GM21576 (cell line): Measurements from ENCODE around the gene GVQW3.

ENCODE experiments used
- ATAC-seq: cut with Tn5 transposase; IDR thresholded peaks from one replicate; pipeline ENCODE4 v1.9.1; 2021; ENCODE audit warnings: mild to moderate bottlenecking, moderate library complexity; ENCODE audit not compliant: unreplicated experiment

GVQW3 gene

GRCh38 chr11:76444384-76445120 is 63.4 kb downstream of the GVQW3 start, which contains the start of gene EMSY:
TSS of gene EMSY (plus strand) at chr11:76445018. CDS start at chr11:76446939, 1,921 bp downstream.
- peak; percentile 93 for ATAC-seq

DNA sequence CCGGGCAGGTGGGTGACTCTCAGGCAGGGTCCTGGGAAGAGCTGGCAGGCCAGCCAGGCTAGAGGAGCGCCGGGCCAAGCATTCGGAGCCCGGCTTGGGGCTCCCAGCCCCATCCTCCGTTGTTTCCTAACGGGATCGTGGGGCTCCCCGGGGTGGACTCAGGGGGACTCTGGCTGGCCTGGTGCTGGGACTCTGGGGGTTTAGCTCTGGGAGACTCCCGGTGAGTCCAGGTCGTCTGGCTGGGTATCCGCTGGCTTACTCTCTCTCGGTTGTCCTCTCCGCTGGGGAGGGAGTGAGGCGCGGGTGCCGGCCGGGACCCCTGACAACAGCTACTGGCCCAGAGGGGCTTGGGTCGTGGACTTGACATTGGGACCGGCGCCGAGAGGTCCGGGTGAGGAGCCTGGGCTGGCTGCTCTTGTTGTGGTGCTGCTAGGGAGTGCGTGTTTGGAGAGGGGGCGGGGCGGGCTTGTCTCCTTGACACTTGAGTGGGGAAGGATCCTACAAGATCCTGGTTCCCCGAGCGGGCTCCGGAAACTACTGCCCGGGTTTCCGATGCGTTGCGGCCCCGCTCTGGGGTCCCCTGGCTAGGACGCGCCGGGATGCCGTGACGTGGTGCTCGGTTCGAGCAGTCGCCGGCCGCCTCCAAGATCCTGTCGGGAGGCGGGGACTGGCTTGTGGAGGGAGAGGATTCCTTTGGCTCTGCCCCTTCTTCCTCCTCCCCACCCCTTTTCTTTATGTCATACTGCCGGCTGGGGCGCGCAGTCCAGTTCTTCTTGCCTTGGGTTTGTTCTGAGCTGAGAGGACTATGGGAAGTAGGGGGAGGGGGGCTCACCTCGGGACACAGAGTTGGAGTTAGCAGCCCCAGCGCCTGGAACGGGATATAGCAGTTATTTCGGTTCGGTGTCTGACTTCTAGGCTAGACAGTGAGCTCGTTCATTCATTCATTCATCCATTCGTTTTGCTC is 64.3 kb downstream of the GVQW3 start:
- ATAC-seq = peak; percentile 25

DNA sequence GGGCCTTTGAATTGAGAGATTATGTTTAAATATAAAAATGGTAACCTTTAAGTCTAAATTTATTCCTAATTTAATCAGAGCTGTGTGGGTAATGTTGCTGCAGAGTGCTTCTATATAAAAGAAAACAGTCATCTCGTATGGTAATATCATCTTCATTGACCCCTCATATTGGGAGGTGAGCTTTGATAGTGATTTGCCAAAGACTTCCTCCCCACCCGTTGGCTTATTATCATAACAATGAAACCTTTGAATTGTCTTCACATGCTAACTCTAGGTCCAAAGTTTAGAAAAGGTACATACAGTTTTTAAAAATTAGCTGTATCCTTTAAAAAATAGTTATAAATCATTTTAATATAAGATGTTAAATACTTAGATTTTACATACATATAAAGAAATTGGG is 67.4 kb downstream of the GVQW3 start:
- no peak for ATAC-seq

- no peak for ATAC-seq
Measured at GRCh38 chr11:76453248-76453647, 72.1 kb downstream of the GVQW3 start.

DNA sequence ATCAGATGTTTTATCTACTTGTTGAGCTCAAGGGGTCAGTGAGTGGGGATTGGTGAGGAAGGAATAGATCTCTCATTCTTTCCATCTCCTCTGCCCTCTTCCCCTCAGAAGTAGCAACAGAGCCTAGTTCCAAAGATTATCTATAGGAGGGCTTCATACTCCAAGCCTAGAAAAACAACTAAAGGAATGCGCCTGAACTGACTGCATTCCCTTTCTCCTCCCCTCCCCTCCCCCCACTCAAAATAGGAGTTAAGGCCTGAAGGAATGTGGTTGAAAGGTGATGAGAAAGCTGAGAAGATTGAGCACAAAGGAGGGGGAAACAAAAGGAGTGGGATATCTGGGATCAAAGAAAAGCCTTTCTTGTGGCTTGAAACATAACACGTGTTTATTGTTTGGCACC is 74.2 kb downstream of the GVQW3 start:
- no peak for ATAC-seq

DNA sequence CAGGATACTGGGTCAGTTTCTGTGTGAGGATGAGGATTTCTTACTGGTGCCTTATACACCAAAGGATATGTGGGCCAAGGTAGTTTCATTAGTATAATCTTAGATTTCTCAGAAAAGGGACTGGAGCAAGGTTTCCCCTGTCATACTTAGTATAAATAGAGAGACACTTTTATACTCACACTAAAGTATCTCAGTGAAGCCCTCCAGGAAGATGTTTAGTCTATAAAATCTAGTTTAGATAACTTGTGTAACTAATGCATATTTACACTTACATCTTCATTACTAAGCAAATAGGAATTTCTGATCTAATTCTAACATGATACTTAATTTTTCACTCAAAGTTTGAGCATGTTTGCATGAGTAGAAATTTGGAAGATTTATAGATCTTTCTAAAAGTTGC is 74.8 kb downstream of the GVQW3 start:
- no peak for ATAC-seq

GRCh38 chr11:76456571-76456970 is 75.4 kb downstream of the GVQW3 start:
- no peak for ATAC-seq
